H1 (cell line): ENCODE data around the gene ZNF511. TPM values are rescaled to one million over a fixed set of nuclear protein-coding genes. Genes with fewer than 3 reads are reported as not detected.
A peak's percentile ranks its signal among the peaks of the same experiment; 100 is the strongest.

Experiments
- CTCF ChIA-PET: fragments of 300-600 bp; sonication (Branson Sonifier 250); formaldehyde crosslinking; loops from one replicate; lab custom pipeline; 2021; ENCODE audit not compliant: partially characterized antibody; lab: Charles Lee
- POLR2A ChIA-PET: fragments of 300-600 bp; sonication (Branson Sonifier 250); formaldehyde crosslinking; loops from one replicate; lab custom pipeline; 2021; ENCODE audit warnings: inconsistent platforms; ENCODE audit not compliant: partially characterized antibody; lab: Charles Lee
- DNase-seq, 2 experiments: peaks; one replicate each; pipeline versions ENCODE4 v3.0.0 to v3.0.0-alpha.2; 2010 to 2022; ENCODE audit warnings: low spot score in 2 of 2, low read depth in 1 of 2, mixed read lengths in 1 of 2
- FAIRE-seq: peaks from 2 replicates; lab custom pipeline; 2011; peaks lifted over from hg19 to GRCh38; lab: Jason Lieb, UNC
- H2AFZ ChIP-seq: 2 replicates; pipeline ENCODE4 v1.8.1; 2012; ENCODE audit warnings: low read length, inconsistent platforms
- H2AK5ac ChIP-seq: 2 replicates; pipeline ENCODE4 v1.6.1; 2013; ENCODE audit warnings: low read depth, low read length
- H2BK120ac ChIP-seq: replicated peaks from 2 replicates; pipeline ENCODE3; 2013; ENCODE audit warnings: low read depth, low read length, inconsistent platforms
- H2BK12ac ChIP-seq: 2 replicates; pipeline ENCODE4 v1.6.1; 2013; ENCODE audit warnings: low read depth, low read length
- H2BK15ac ChIP-seq: 2 replicates; pipeline ENCODE4 v1.6.1; 2013; ENCODE audit warnings: low read length
- H2BK20ac ChIP-seq: 2 replicates; pipeline ENCODE4 v1.6.1; 2013; ENCODE audit warnings: low read length
- H2BK5ac ChIP-seq: 2 replicates; pipeline ENCODE4 v1.6.1; 2013; ENCODE audit warnings: low read depth, low read length
- H3K14ac ChIP-seq: 2 replicates; pipeline ENCODE4 v1.6.1; 2013; ENCODE audit warnings: inconsistent platforms; ENCODE audit not compliant: insufficient read length
- H3K18ac ChIP-seq: 2 replicates; pipeline ENCODE4 v1.6.1; 2013; ENCODE audit warnings: low read length; ENCODE audit errors: extremely low read depth
- H3K23ac ChIP-seq: 2 replicates; pipeline ENCODE4 v1.6.1; 2013; ENCODE audit warnings: inconsistent platforms; ENCODE audit not compliant: insufficient read length
- H3K23me2 ChIP-seq: 2 replicates; pipeline ENCODE4 v1.6.1; 2013; ENCODE audit warnings: low read depth, low read length
- H3K27ac ChIP-seq: 2 replicates; pipeline ENCODE4 v1.6.1; 2011; ENCODE audit warnings: low read depth, low read length, inconsistent platforms
- H3K27me3 ChIP-seq, 4 experiments: replicated peaks in 1 of 4; 1 replicate in 1 of 4; 2 replicates in 3 of 4; pipeline versions ENCODE4 v1.6.1 to v1.8.1; 2011 to 2013; ENCODE audit warnings: low read length in 3 of 4, mild to moderate bottlenecking in 3 of 4, inconsistent platforms in 2 of 4, mixed read lengths in 2 of 4, moderate library complexity in 1 of 4; ENCODE audit not compliant: control insufficient read depth in 3 of 4, insufficient read depth in 3 of 4; ENCODE audit errors: extremely low read depth in 1 of 4
- H3K36me3 ChIP-seq, 4 experiments: 2 replicates each; pipeline versions ENCODE4 v1.6.1 to v1.8.1; 2011 to 2013; ENCODE audit warnings: mild to moderate bottlenecking in 4 of 4, low read length in 3 of 4, moderate library complexity in 2 of 4, control low read depth in 1 of 4, inconsistent platforms in 1 of 4; ENCODE audit not compliant: insufficient read depth in 4 of 4, control insufficient read depth in 2 of 4
- H3K4ac ChIP-seq: replicated peaks from 2 replicates; pipeline ENCODE3; 2013; ENCODE audit warnings: low read length, low read depth, mixed read lengths, inconsistent platforms; ENCODE audit not compliant: insufficient read length
- H3K4me1 ChIP-seq, 4 experiments: replicated peaks in 1 of 4; 1 replicate in 1 of 4; 2 replicates in 3 of 4; pipeline versions ENCODE4 v1.6.1 to v1.8.1; 2011 to 2013; ENCODE audit warnings: low read length in 3 of 4, inconsistent platforms in 2 of 4, mixed read lengths in 1 of 4; ENCODE audit not compliant: insufficient read depth in 4 of 4, control insufficient read depth in 3 of 4
- H3K4me2 ChIP-seq, 2 experiments: 2 replicates each; pipeline versions ENCODE4 v1.6.1 to v1.8.1; 2011 to 2013; ENCODE audit warnings: low read depth in 2 of 2, low read length in 2 of 2, control low read depth in 1 of 2, inconsistent platforms in 1 of 2, mild to moderate bottlenecking in 1 of 2; ENCODE audit not compliant: insufficient read depth in 1 of 2
- H3K4me3 ChIP-seq, 4 experiments: fragments of 200-600, 300-600 bp in 1 of 4; sonication (generic), shearing (Covaris generic), sonication (Bioruptor Twin) in 1 of 4; 2 replicates each; pipeline versions ENCODE4 v1.5.1 to v1.8.1; 2011 to 2016; ENCODE audit warnings: low read length in 4 of 4, low read depth in 3 of 4, control low read depth in 2 of 4, inconsistent platforms in 2 of 4, mild to moderate bottlenecking in 2 of 4, mixed read lengths in 1 of 4, moderate library complexity in 1 of 4; ENCODE audit not compliant: insufficient read depth in 2 of 4; ENCODE audit errors: extremely low read depth in 1 of 4
- H3K56ac ChIP-seq: replicated peaks from 2 replicates; pipeline ENCODE3; 2013; ENCODE audit warnings: low read depth, mild to moderate bottlenecking, mixed read lengths, low read length, inconsistent platforms; ENCODE audit not compliant: insufficient read length
- H3K79me1 ChIP-seq: 2 replicates; pipeline ENCODE4 v1.6.1; 2013; ENCODE audit warnings: low read depth, low read length, control low read depth
- H3K79me2 ChIP-seq, 2 experiments: 2 replicates each; pipeline versions ENCODE4 v1.6.1 to v1.8.1; 2012 to 2013; ENCODE audit warnings: low read length in 2 of 2, mild to moderate bottlenecking in 2 of 2, inconsistent platforms in 1 of 2; ENCODE audit not compliant: insufficient read depth in 2 of 2, control insufficient read depth in 1 of 2
- H3K9ac ChIP-seq, 4 experiments: replicated peaks in 1 of 4; 1 replicate in 1 of 4; 2 replicates in 3 of 4; pipeline versions ENCODE4 v1.6.1 to v1.8.1; 2011 to 2013; ENCODE audit warnings: low read depth in 3 of 4, low read length in 3 of 4, control low read depth in 2 of 4, mild to moderate bottlenecking in 2 of 4, moderate library complexity in 2 of 4, inconsistent platforms in 1 of 4; ENCODE audit errors: extremely low read depth in 1 of 4
- H3K9me3 ChIP-seq, 2 experiments: 2 replicates each; pipeline versions ENCODE4 v1.6.1 to v1.8.1; 2012 to 2013; ENCODE audit warnings: mild to moderate bottlenecking in 2 of 2, moderate library complexity in 2 of 2, control low read depth in 1 of 2, inconsistent platforms in 1 of 2, low read depth in 1 of 2, low read length in 1 of 2, mixed read lengths in 1 of 2; ENCODE audit not compliant: insufficient read depth in 2 of 2
- H4K20me1 ChIP-seq, 2 experiments: replicated peaks in 1 of 2; 2 replicates each; pipeline versions ENCODE3 to v1.8.1; 2011 to 2013; ENCODE audit warnings: inconsistent platforms in 2 of 2, low read length in 2 of 2, mild to moderate bottlenecking in 1 of 2; ENCODE audit not compliant: insufficient read depth in 2 of 2, control insufficient read depth in 1 of 2
- H4K5ac ChIP-seq: 2 replicates; pipeline ENCODE4 v1.6.1; 2013; ENCODE audit warnings: low read length, low read depth, mixed read lengths, inconsistent platforms; ENCODE audit not compliant: insufficient read length
- H4K8ac ChIP-seq: 2 replicates; pipeline ENCODE4 v1.8.0; 2013; ENCODE audit warnings: mild to moderate bottlenecking, moderate library complexity, low read length, inconsistent platforms; ENCODE audit not compliant: insufficient read depth; ENCODE audit errors: extremely low read depth
- H4K91ac ChIP-seq: replicated peaks from 2 replicates; pipeline ENCODE3; 2013; ENCODE audit warnings: low read length, mixed read lengths, inconsistent platforms; ENCODE audit not compliant: insufficient read length
- BRCA1 ChIP-seq: IDR thresholded peaks from 2 replicates; pipeline ENCODE4 v1.6.1; 2012; ENCODE audit warnings: low read depth, low read length, improper control_type of control experiment
- CTBP2 ChIP-seq: IDR thresholded peaks from 2 replicates; pipeline ENCODE4 v1.7.0; 2011; ENCODE audit warnings: borderline replicate concordance, mild to moderate bottlenecking, moderate library complexity, mixed read lengths, low read length; ENCODE audit not compliant: insufficient read depth, insufficient read length
- JUND ChIP-seq: IDR thresholded peaks from 2 replicates; pipeline ENCODE4 v1.6.1; 2011; ENCODE audit warnings: mild to moderate bottlenecking, improper control_type of control experiment, low read length
- RAD21 ChIP-seq, 2 experiments: IDR thresholded peaks in 1 of 2; conservative IDR thresholded peaks in 1 of 2; 2 replicates each; pipeline ENCODE4 v1.6.1; 2011; ENCODE audit warnings: low read depth in 2 of 2, low read length in 2 of 2, improper control_type of control experiment in 1 of 2, inconsistent platforms in 1 of 2, mild to moderate bottlenecking in 1 of 2, moderate library complexity in 1 of 2
- RFX5 ChIP-seq: IDR thresholded peaks from 2 replicates; pipeline ENCODE4 v1.6.1; 2011; ENCODE audit warnings: low read depth, low read length, improper control_type of control experiment, borderline replicate concordance
- RNF2 ChIP-seq: fragments of 200-900, 300-1000 bp; sonication (generic); IDR thresholded peaks from 2 replicates; pipeline ENCODE4 v1.7.1; 2016; ENCODE audit warnings: borderline replicate concordance, low read depth, mild to moderate bottlenecking, antibody characterized with exemption, low read length; ENCODE audit not compliant: poor library complexity, severe bottlenecking; ENCODE audit errors: missing control alignments
- SIRT6 ChIP-seq: IDR thresholded peaks from one replicate; pipeline ENCODE4 v1.7.1; 2012; ENCODE audit warnings: low read length, inconsistent platforms
- WGBS, 2 experiments: shearing (Covaris generic) in 1 of 2; methylation state at CpG; one replicate each; pipeline versions ENCODE4 v1.1.6 to v1.1.7; 2013 to 2015; ENCODE audit warnings: low lambda C conversion rate in 2 of 2, mixed read lengths in 2 of 2, inconsistent platforms in 1 of 2, low coverage in 1 of 2, missing lambda C conversion rate in 1 of 2; ENCODE audit not compliant: insufficient replicate concordance in 2 of 2, insufficient coverage in 1 of 2, insufficient read length in 1 of 2; ENCODE audit errors: extremely low coverage in 1 of 2, missing lambda C conversion rate in 1 of 2; 5-methylcytosine and 5-hydroxymethylcytosine counted together
- long read RNA-seq, 2 experiments: library from RNA in 1 of 2; library from capped mRNA in 1 of 2; stranded (forward); transcript quantifications; one replicate each; pipeline ENCODE4 v2.0.0, GENCODE V29; 2021; ENCODE audit warnings: inconsistent platforms in 1 of 2
- polyA minus RNA-seq, 3 experiments: library from RNA; depleted of rRNA, polyadenylated mRNA; stranded (reverse); fragments of >200 nt; gene quantifications; 1 replicate in 2 of 3; 2 replicates in 1 of 3; pipeline ENCODE4 v1.2.3, GENCODE V29; 2011
- polyA plus RNA-seq, 7 experiments: library from polyadenylated mRNA; depleted of rRNA in 3 of 7; stranded (reverse) in 5 of 7; unstranded in 2 of 7; fragments of >200 nt in 5 of 7; fragments of 200-250 nt in 2 of 7; gene quantifications; 1 replicate in 5 of 7; 2 replicates in 1 of 7; 4 replicates in 1 of 7; pipeline versions ENCODE4 v1.2.1 to v1.2.3, GENCODE V29; 2011 to 2013; ENCODE audit warnings: missing spikeins in 2 of 7, mixed read lengths in 2 of 7
- total RNA-seq: library from RNA; stranded (reverse); fragmentation: NEBNext Ultra II Directional; extraction: Animal tissue kit (Norgen Biotek cat#: 25700); gene quantifications from 2 replicates; pipeline ENCODE4 v1.2.1, GENCODE V29; 2021

ZNF511 gene
- total RNA-seq (64.5 and 71.7 TPM in 2 replicates), polyA plus RNA-seq (2011; rRNA removed) (55.4 and 70.5 TPM in 2 replicates), polyA minus RNA-seq (2011; rRNA and poly(A)+ RNA removed) (25.8 and 35.1 TPM in 2 replicates)
- 50.7 TPM for polyA plus RNA-seq (2011; cell fraction: cytosol; rRNA removed)
- polyA plus RNA-seq (2011; cell fraction: nucleus; rRNA removed): 74.1 TPM
- polyA plus RNA-seq (2012, experiment 1 of 2): 46.7 to 71.7 TPM (median 59.4 TPM) in 4 replicates
- polyA plus RNA-seq (2012, experiment 2 of 2): 86.3 TPM
- 42.1 TPM for polyA plus RNA-seq (2013, experiment 1 of 2)
- 37.2 TPM for polyA plus RNA-seq (2013, experiment 2 of 2)
- polyA minus RNA-seq (2011; cell fraction: cytosol; rRNA and poly(A)+ RNA removed): 18.7 TPM
- 26.4 TPM for polyA minus RNA-seq (2011; cell fraction: nucleus; rRNA and poly(A)+ RNA removed)
- long read RNA-seq, experiment 1, transcript ZNF511-202 (6 exons, 1,520 nt): major isoform, 30 of 56 reads
- long read RNA-seq, experiment 1, partial matches to known transcripts: 12 of 56 reads
- long read RNA-seq, experiment 1, other reads (novel, unspliced or antisense): 14 of 56 reads
- long read RNA-seq, experiment 2, partial matches to known transcripts: 2 of 2 reads
- long read RNA-seq, experiment 2, other reads (novel, unspliced or antisense): 0 of 2 reads

GRCh38 chr10:133308421-133309099, at the start of gene ZNF511, which contains the start of gene TUBGCP2:
TSS of gene ZNF511 (plus strand) at chr10:133308914. CDS start at chr10:133308944, 30 bp downstream.
TSS of gene TUBGCP2 (minus strand) at chr10:133308872. CDS start at chr10:133302941, 5,931 bp downstream.
- peaks cover 3 to 35% of the 10 kb centered on the region in 2 experiments; a peak in 3 of 4 replicates for H3K79me2 ChIP-seq
- H2BK120ac ChIP-seq: no peak within 1 kb of the TSS
- DNase-seq (peak in 1 of 2 experiments; percentile 95), FAIRE-seq (no peak)
- peaks cover 23% of the 10 kb centered on the region for H3K79me1 ChIP-seq
- H2BK15ac ChIP-seq: 0 out of 2 replicates have a peak within 1 kb of the TSS, but pooled peaks have one; percentile 46
- H3K36me3 ChIP-seq: peaks cover 4 to 22% (median 6%) of the 10 kb centered on the region in 4 experiments; a peak in 7 of 8 replicates
- POLR2A ChIA-PET: interaction anchor here (1.2 to 1.3 kb wide), 2 partner anchors 10 to 52 kb away, joined by 3 read pairs; no protein-coding TSS in a partner anchor
- peak within 1 kb of the TSS; percentile 85 to 88 for H3K4me2 ChIP-seq
- H3K14ac ChIP-seq: no peak within 1 kb of the TSS
- peaks cover 5 to 13% of the 10 kb centered on the region in 2 experiments for H4K20me1 ChIP-seq
- H2AFZ ChIP-seq: no peak within 1 kb of the TSS
- H3K9ac ChIP-seq: peak within 1 kb of the TSS; percentile 75 to 97 (median 76)
- peak within 1 kb of the TSS; percentile 85 for H3K18ac ChIP-seq
- peak within 1 kb of the TSS; percentile 93 for H4K5ac ChIP-seq
- WGBS, 2 experiments: 1% methylated on average over 33 of the region's 89 CpGs; no CpG with 5 or more reads in 1 of the 2 experiments
- H2AK5ac ChIP-seq: no peak within 1 kb of the TSS
- no peak within 1 kb of the TSS for H3K23ac ChIP-seq
- CTCF ChIA-PET: interaction anchor here (0.7 to 3.0 kb wide), 18 partner anchors 10 to 246 kb away, joined by 3 to 24 read pairs (median 4); no protein-coding TSS in a partner anchor
- H3K27me3 ChIP-seq: no peaks in the 10 kb centered on the region
- H3K27ac ChIP-seq: peak within 1 kb of the TSS; percentile 88; the same call in 1 of the 2 replicates
- H2BK20ac ChIP-seq: no peak within 1 kb of the TSS
- H3K23me2 ChIP-seq: peaks cover 9% of the 10 kb centered on the region; the same call in 1 of the 2 replicates
- peak within 1 kb of the TSS; percentile 84 for H3K56ac ChIP-seq
- peak within 1 kb of the TSS; percentile 71 to 85 (median 82) for H3K4me3 ChIP-seq
- peak within 1 kb of the TSS; percentile 89 for H4K8ac ChIP-seq
- peaks cover 0 to 6% (median 4%) of the 10 kb centered on the region in 4 experiments; a peak in 4 of 7 replicates for H3K4me1 ChIP-seq
- H3K4ac ChIP-seq: no peak within 1 kb of the TSS
- no peak within 1 kb of the TSS for H4K91ac ChIP-seq
- H2BK5ac ChIP-seq: peak within 1 kb of the TSS; percentile 84
- H2BK12ac ChIP-seq: no peak within 1 kb of the TSS; the same call in 1 of the 2 replicates
- no peaks in the 10 kb centered on the region for H3K9me3 ChIP-seq
- no peak for TF ChIP-seq RNF2
- no peak for TF ChIP-seq RAD21 (IDR thresholded peaks at IDR 0.05 in 1 of 2, conservative IDR thresholded peaks at IDR 0.05 in 1 of 2; ENCODE audit: low read depth in 2 of 2, low read length in 2 of 2)
- TF ChIP-seq JUND: peak; percentile 75; the same call in 1 of the 2 replicates
- no peak for TF ChIP-seq SIRT6
- TF ChIP-seq BRCA1: no peak
- no peak for TF ChIP-seq CTBP2
- TF ChIP-seq RFX5: no peak
